ENCODE measurements around the gene FHDC1.

Gene FHDC1

GRCh38 chr4:152957437-152958171 is 21.5 kb downstream of the FHDC1 start:
- DNase-seq (ENCODE audit: low read depth in 4 of 4, low spot score in 1 of 4) = no peak

- DNase-seq (ENCODE audit: low read depth in 4 of 4, low spot score in 1 of 4) = no peak
Observed at GRCh38 chr4:152959080-152959479, 23.0 kb downstream of the FHDC1 start.

- DNase-seq (ENCODE audit: low read depth in 4 of 4, low spot score in 1 of 4) = no peak
Observed at GRCh38 chr4:152960082-152960481, 24.0 kb downstream of the FHDC1 start.

- no peak for DNase-seq (ENCODE audit: low read depth in 4 of 4, low spot score in 1 of 4)
Observed at GRCh38 chr4:152961014-152961772, 25.1 kb downstream of the FHDC1 start.

GRCh38 chr4:152961773-152962115 is 25.6 kb downstream of the FHDC1 start:
- no peak for DNase-seq (ENCODE audit: low read depth in 4 of 4, low spot score in 1 of 4)

- no peak for DNase-seq (ENCODE audit: low read depth in 4 of 4, low spot score in 1 of 4)
Observed at GRCh38 chr4:152962150-152962549, 26.0 kb downstream of the FHDC1 start.

- DNase-seq (ENCODE audit: low read depth in 4 of 4, low spot score in 1 of 4) = no peak
Observed at GRCh38 chr4:152964335-152964734, 28.2 kb downstream of the FHDC1 start.

GRCh38 chr4:152965611-152966010 is 29.5 kb downstream of the FHDC1 start:
- DNase-seq (ENCODE audit: low read depth in 4 of 4, low spot score in 1 of 4) = no peak

GRCh38 chr4:152967907-152968306 is 31.8 kb downstream of the FHDC1 start:
- no peak for DNase-seq (ENCODE audit: low read depth in 4 of 4, low spot score in 1 of 4)

- DNase-seq (ENCODE audit: low read depth in 4 of 4, low spot score in 1 of 4) = no peak
Observed at GRCh38 chr4:152968806-152969394, 32.8 kb downstream of the FHDC1 start.

- DNase-seq (ENCODE audit: low read depth in 4 of 4, low spot score in 1 of 4) = no peak
Observed at GRCh38 chr4:152970102-152970820, 34.1 kb downstream of the FHDC1 start.

GRCh38 chr4:152971053-152971452 is 34.9 kb downstream of the FHDC1 start:
- DNase-seq (ENCODE audit: low read depth in 4 of 4, low spot score in 1 of 4) = no peak

- DNase-seq (ENCODE audit: low read depth in 4 of 4, low spot score in 1 of 4) = no peak
Observed at GRCh38 chr4:152972821-152973628, 36.9 kb downstream of the FHDC1 start.

- DNase-seq (ENCODE audit: low read depth in 4 of 4, low spot score in 1 of 4) = no peak
Observed at GRCh38 chr4:152973629-152974467, 37.7 kb downstream of the FHDC1 start.

GRCh38 chr4:152974468-152975379 is 38.6 kb downstream of the FHDC1 start:
- no peak for DNase-seq (ENCODE audit: low read depth in 4 of 4, low spot score in 1 of 4)

GRCh38 chr4:152975380-152976211 is 39.5 kb downstream of the FHDC1 start:
- no peak for DNase-seq (ENCODE audit: low read depth in 4 of 4, low spot score in 1 of 4)

- DNase-seq (ENCODE audit: low read depth in 4 of 4, low spot score in 1 of 4) = no peak
Observed at GRCh38 chr4:152976212-152976761, 40.2 kb downstream of the FHDC1 start.
